GM13977 (cell line): Measurements from ENCODE around the gene COL6A2.

ENCODE experiments used
- DNase-seq: peaks from one replicate; pipeline ENCODE4 v3.0.0; 2012; ENCODE audit warnings: low spot score
- in situ Hi-C: fragments of 300-500 bp; cut with MboI; formaldehyde crosslinking; loops from one replicate; pipeline ENCODE4 v1.12.0; 2022; ENCODE audit warnings: low sequenced_read_pairs, low pct_unique_long_range_greater_than_20kb, mixed read lengths, inconsistent platforms; ENCODE audit not compliant: unreplicated experiment
- TF ChIP-seq, protein P1 (sequence below): IDR thresholded peaks from 2 replicates; pipeline ENCODE4 v1.5.1; 2012; ENCODE audit warnings: mild to moderate bottlenecking, control low read depth; ENCODE audit not compliant: insufficient read depth; ENCODE audit errors: extremely low read depth, missing control alignments

COL6A2 gene

GRCh38 chr21:46158666-46159300 lies 60.9 kb downstream of the COL6A2 start:
- in situ Hi-C loops = no loop called here
- DNase-seq = no peak
- TF ChIP-seq, protein P1, sequence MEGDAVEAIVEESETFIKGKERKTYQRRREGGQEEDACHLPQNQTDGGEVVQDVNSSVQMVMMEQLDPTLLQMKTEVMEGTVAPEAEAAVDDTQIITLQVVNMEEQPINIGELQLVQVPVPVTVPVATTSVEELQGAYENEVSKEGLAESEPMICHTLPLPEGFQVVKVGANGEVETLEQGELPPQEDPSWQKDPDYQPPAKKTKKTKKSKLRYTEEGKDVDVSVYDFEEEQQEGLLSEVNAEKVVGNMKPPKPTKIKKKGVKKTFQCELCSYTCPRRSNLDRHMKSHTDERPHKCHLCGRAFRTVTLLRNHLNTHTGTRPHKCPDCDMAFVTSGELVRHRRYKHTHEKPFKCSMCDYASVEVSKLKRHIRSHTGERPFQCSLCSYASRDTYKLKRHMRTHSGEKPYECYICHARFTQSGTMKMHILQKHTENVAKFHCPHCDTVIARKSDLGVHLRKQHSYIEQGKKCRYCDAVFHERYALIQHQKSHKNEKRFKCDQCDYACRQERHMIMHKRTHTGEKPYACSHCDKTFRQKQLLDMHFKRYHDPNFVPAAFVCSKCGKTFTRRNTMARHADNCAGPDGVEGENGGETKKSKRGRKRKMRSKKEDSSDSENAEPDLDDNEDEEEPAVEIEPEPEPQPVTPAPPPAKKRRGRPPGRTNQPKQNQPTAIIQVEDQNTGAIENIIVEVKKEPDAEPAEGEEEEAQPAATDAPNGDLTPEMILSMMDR = no peak

DNA sequence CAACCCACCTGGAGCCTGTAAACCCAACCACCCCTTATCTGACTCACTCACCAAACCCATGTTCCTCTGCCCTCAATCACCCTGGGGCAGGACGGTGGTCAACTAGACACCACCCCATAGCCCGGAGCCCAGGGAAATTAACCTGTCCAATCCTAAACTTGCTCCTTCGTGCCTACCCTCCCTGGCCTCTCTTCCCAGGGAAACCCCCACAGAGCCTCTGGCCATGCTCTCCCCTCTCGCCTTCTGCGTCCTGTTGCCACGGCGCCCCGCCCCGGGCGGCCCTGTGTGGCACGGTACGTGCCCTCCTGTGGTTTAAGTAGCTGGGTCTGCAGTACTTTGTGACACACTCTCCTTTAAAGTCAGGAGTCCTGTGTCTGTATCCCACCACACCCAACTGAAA lies 61.5 kb downstream of the COL6A2 start:
- TF ChIP-seq, protein P1 = no peak
- in situ Hi-C loops = no loop called here
- no peak for DNase-seq

- no peak for DNase-seq
- TF ChIP-seq, protein P1 = no peak
- in situ Hi-C loops = no loop called here
Observed at GRCh38 chr21:46159841-46160656, 62.1 kb downstream of the COL6A2 start.

DNA sequence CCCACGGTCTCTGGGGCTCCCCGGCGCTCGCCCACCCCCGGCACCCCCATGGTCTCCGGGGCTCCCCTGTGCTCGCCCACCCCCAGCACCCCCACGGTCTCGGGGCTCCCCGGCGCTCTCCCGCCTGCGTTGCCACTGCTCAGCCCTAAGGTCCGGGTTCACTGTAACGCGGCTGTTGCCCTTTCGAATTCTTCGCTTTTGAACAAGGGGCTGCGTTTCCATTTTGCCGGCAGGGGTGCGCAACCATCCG lies 62.7 kb downstream of the COL6A2 start:
- DNase-seq = no peak
- in situ Hi-C loops = no loop called here
- TF ChIP-seq, protein P1 = no peak

DNA sequence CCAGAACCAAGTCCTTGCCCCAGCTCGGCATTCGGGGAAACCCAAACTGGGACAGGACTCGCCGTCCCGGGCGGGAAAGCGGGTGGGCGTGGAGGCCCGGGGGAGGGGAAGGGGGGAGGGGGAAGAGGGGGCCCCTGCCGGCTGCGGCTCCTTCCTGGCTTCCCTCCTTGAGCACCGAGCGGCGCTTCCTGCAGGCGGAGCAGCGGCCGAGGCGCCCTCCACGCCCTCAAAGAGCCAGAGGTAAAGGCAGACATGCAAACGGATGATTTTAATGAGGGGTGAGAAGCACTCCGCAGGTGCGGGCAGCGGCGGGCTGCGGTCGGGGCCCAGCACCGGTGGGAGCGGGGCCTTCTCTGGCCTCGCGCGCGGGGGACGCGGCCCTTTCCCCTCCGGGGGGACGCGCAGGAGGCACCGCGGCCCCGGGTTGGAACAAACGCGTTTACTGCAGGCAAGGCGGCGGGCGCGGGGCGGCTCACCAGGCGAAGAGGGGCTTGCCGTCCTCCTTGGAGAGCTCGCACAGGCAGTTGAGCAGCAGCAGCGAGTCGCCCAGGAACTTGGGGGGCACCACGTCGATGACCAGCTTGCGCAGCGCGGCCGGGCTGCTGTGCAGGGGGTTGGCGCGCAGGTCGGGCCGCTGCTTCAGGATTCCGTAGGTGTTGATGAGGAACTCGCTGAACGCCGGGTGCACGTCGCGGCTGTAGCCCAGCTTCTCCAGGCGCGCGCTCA lies 63.2 kb downstream of the COL6A2 start:
- TF ChIP-seq, protein P1 = no peak
- DNase-seq = no peak
- in situ Hi-C loops = no loop called here

DNA sequence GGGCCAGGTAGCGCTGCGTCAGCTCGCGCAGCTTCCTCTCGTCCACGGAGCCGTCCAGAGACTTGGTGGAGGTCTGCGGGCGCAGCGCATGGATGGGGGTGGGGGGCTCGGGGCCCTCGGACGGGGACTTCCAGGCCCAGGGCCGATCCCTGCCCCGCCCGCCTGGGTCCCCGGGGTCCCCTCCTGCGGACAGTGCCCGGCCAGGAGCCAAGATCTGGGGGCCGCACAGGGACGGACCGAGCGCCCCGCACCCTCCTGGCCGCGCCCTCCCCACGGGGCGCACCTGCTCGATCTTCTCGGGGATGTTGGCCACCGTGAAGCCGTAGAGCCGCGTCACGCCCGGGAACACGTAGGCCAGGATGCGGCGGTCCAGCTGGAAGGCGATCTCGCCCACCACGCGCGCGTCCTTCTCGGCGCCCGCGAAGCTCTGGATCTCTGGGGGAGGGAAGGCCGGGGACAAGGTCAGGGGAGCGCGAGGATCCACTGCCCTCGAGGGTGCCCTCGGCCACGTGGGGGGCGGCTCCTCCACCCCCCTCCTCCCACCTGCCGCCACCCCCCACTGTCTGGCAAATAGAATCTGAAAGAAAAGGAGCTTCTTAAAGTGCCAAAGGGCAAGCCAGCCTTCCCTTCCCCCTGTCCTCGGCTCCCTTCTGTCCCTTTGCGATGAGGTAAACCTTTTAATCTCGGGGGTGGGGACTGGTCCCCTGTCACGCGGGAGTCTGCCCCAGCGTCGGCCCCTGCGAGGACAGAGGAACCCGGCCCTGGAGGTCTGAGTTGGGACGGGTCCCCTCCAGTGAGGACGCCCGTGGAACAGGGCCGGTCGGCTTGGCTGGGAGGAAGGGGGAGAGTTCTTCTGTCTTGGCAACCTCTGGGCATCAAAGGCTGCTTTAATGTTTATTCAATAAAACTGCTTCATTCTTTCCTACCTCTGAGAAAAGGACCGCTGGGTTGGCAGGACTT lies 64.0 kb downstream of the COL6A2 start:
- DNase-seq = no peak
- in situ Hi-C loops = no loop called here
- TF ChIP-seq, protein P1 = no peak
